HEK293 (cell line): Measurements from ENCODE around the gene MAML2.

Experiments used
- CTCF ChIA-PET: fragments of 350-600 bp; formaldehyde crosslinking; extraction: SDS; loops from one replicate; lab custom pipeline; 2021; ENCODE audit warnings: antibody characterized with exemption; lab: Yijun Ruan, JAX
- POLR2A ChIA-PET: fragments of 300-600 bp; formaldehyde crosslinking; extraction: SDS; loops from one replicate; lab custom pipeline; 2020; ENCODE audit warnings: antibody characterized with exemption, inconsistent platforms; lab: Yijun Ruan, JAX
- H3K27ac ChIP-seq: fragments of 200-500 bp; sonication (Bioruptor generic); 2 replicates; pipeline ENCODE4 v1.5.1; 2014; ENCODE audit warnings: low read depth, low read length, control low read depth, inconsistent platforms; ENCODE audit errors: extremely low read depth
- H3K36me3 ChIP-seq, 2 experiments: fragments of 200-500 bp in 1 of 2; sonication (Bioruptor generic) in 1 of 2; 1 replicate in 1 of 2; 2 replicates in 1 of 2; pipeline ENCODE4 v1.5.1; 2014 to 2017; ENCODE audit warnings: inconsistent platforms in 2 of 2, low read length in 2 of 2; ENCODE audit not compliant: control insufficient read depth in 2 of 2, insufficient read depth in 1 of 2
- H3K4me1 ChIP-seq: fragments of 200-500 bp; sonication (Bioruptor generic); 2 replicates; pipeline ENCODE4 v1.5.1; 2014; ENCODE audit warnings: mild to moderate bottlenecking, low read length, inconsistent platforms; ENCODE audit not compliant: control insufficient read depth, insufficient read depth
- H3K4me3 ChIP-seq: 2 replicates; pipeline ENCODE4 v1.5.1; 2011; ENCODE audit warnings: low read depth, mild to moderate bottlenecking, control low read depth, low read length, moderate library complexity
- H3K9me3 ChIP-seq: fragments of 200-500 bp; sonication (Bioruptor generic); 2 replicates; pipeline ENCODE4 v1.5.1; 2014; ENCODE audit warnings: low read depth, low read length, inconsistent platforms; ENCODE audit not compliant: control insufficient read depth, insufficient read depth
- AEBP2 ChIP-seq: fragments of 450-650 bp; formaldehyde crosslinking; IDR thresholded peaks from 2 replicates; pipeline ENCODE4 v1.5.1; 2016; ENCODE audit warnings: missing biosample characterization, missing genetic modification characterization, borderline replicate concordance
- FEZF1 ChIP-seq: fragments of 450-650 bp; formaldehyde crosslinking; IDR thresholded peaks from 2 replicates; pipeline ENCODE4 v1.5.1; 2016; ENCODE audit warnings: missing biosample characterization, missing genetic modification characterization
- HOXC10 ChIP-seq: sonication (generic); formaldehyde crosslinking; IDR thresholded peaks from 2 replicates; pipeline ENCODE4 v1.8.1; 2023; ENCODE audit warnings: mild to moderate bottlenecking, missing genetic modification reagents
- HOXD13 ChIP-seq: sonication (generic); formaldehyde crosslinking; IDR thresholded peaks from 2 replicates; pipeline ENCODE4 v1.8.0; 2022; ENCODE audit warnings: missing genetic modification reagents, borderline replicate concordance
- KLF16 ChIP-seq: fragments of 450-650 bp; formaldehyde crosslinking; IDR thresholded peaks from 2 replicates; pipeline ENCODE4 v1.5.1; 2017; ENCODE audit warnings: missing biosample characterization, missing genetic modification characterization
- KLF9 ChIP-seq: fragments of 450-650 bp; formaldehyde crosslinking; IDR thresholded peaks from 2 replicates; pipeline ENCODE4 v1.5.1; 2016; ENCODE audit warnings: missing biosample characterization, missing genetic modification characterization, low read depth
- OSR2 ChIP-seq: fragments of 450-650 bp; formaldehyde crosslinking; IDR thresholded peaks from 2 replicates; pipeline ENCODE4 v1.5.1; 2016; ENCODE audit warnings: missing biosample characterization, missing genetic modification characterization
- SALL2 ChIP-seq: fragments of 450-650 bp; formaldehyde crosslinking; IDR thresholded peaks from 2 replicates; pipeline ENCODE4 v1.5.0; 2017; ENCODE audit warnings: missing biosample characterization, mild to moderate bottlenecking, missing genetic modification characterization, borderline replicate concordance
- TCF7L2 ChIP-seq: IDR thresholded peaks from 2 replicates; pipeline ENCODE4 v1.6.1; 2011; ENCODE audit warnings: low read depth, mild to moderate bottlenecking, inconsistent platforms, low read length, moderate library complexity, borderline replicate concordance
- YY1 ChIP-seq: fragments of 450-650 bp; formaldehyde crosslinking; IDR thresholded peaks from 2 replicates; pipeline ENCODE4 v1.5.1; 2018; ENCODE audit warnings: missing biosample characterization, missing genetic modification characterization
- ZBTB17 ChIP-seq: fragments of 450-650 bp; formaldehyde crosslinking; IDR thresholded peaks from 2 replicates; pipeline ENCODE4 v1.5.1; 2016; ENCODE audit warnings: missing biosample characterization, missing genetic modification characterization
- ZFP3 ChIP-seq: fragments of 450-650 bp; formaldehyde crosslinking; IDR thresholded peaks from 2 replicates; pipeline ENCODE4 v1.5.1; 2016; ENCODE audit warnings: low read depth, missing biosample characterization, missing genetic modification characterization
- ZNF148 ChIP-seq: fragments of 450-650 bp; formaldehyde crosslinking; IDR thresholded peaks from 2 replicates; pipeline ENCODE4 v1.5.0; 2017; ENCODE audit warnings: missing biosample characterization, missing genetic modification characterization, borderline replicate concordance
- ZNF202 ChIP-seq: fragments of 450-650 bp; formaldehyde crosslinking; IDR thresholded peaks from 2 replicates; pipeline ENCODE4 v1.5.1; 2016; ENCODE audit warnings: missing biosample characterization, missing genetic modification characterization, borderline replicate concordance
- ZNF211 ChIP-seq: fragments of 450-650 bp; formaldehyde crosslinking; IDR thresholded peaks from 2 replicates; pipeline ENCODE4 v1.5.1; 2016; ENCODE audit warnings: low read depth, missing biosample characterization, missing genetic modification characterization
- ZNF248 ChIP-seq: fragments of 450-650 bp; formaldehyde crosslinking; IDR thresholded peaks from 2 replicates; pipeline ENCODE4 v1.5.1; 2017; ENCODE audit warnings: missing biosample characterization, missing genetic modification characterization
- ZNF324 ChIP-seq: fragments of 450-650 bp; formaldehyde crosslinking; IDR thresholded peaks from 2 replicates; pipeline ENCODE4 v1.5.1; 2016; ENCODE audit warnings: missing biosample characterization, missing genetic modification characterization
- ZNF335 ChIP-seq: fragments of 450-650 bp; formaldehyde crosslinking; conservative IDR thresholded peaks from 2 replicates; pipeline ENCODE4 v1.5.1; 2016; ENCODE audit warnings: missing biosample characterization, missing genetic modification characterization
- ZNF341 ChIP-seq: fragments of 450-650 bp; formaldehyde crosslinking; IDR thresholded peaks from 2 replicates; pipeline ENCODE4; 2016; ENCODE audit warnings: low read depth, missing biosample characterization, missing genetic modification characterization
- ZNF423 ChIP-seq: fragments of 450-650 bp; formaldehyde crosslinking; IDR thresholded peaks from 2 replicates; pipeline ENCODE4 v1.5.1; 2016; ENCODE audit warnings: missing biosample characterization, missing genetic modification characterization
- ZNF549 ChIP-seq: fragments of 450-650 bp; IDR thresholded peaks from 2 replicates; pipeline ENCODE4 v1.5.1; 2018; ENCODE audit warnings: missing biosample characterization, missing genetic modification characterization, mild to moderate bottlenecking, inconsistent platforms, moderate library complexity
- ZNF621 ChIP-seq: fragments of 450-650 bp; formaldehyde crosslinking; IDR thresholded peaks from 2 replicates; pipeline ENCODE4 v1.5.1; 2017; ENCODE audit warnings: missing biosample characterization, missing genetic modification characterization
- ZNF660 ChIP-seq: fragments of 450-650 bp; IDR thresholded peaks from 2 replicates; pipeline ENCODE4 v1.5.1; 2018; ENCODE audit warnings: missing biosample characterization, mild to moderate bottlenecking, missing genetic modification characterization
- ZNF843 ChIP-seq: fragments of 450-650 bp; formaldehyde crosslinking; IDR thresholded peaks from 2 replicates; pipeline ENCODE4 v1.5.1; 2016; ENCODE audit warnings: missing biosample characterization, missing genetic modification characterization
- ZSCAN30 ChIP-seq: fragments of 450-650 bp; IDR thresholded peaks from 2 replicates; pipeline ENCODE4 v1.5.1; 2018; ENCODE audit warnings: missing biosample characterization, mild to moderate bottlenecking, missing genetic modification characterization, moderate library complexity
- TF ChIP-seq, protein P1 (sequence below): fragments of 450-650 bp; formaldehyde crosslinking; IDR thresholded peaks from 2 replicates; pipeline ENCODE4 v1.5.1; 2016; ENCODE audit warnings: missing biosample characterization, missing genetic modification characterization
- TF ChIP-seq, protein P2 (sequence below): fragments of 450-650 bp; formaldehyde crosslinking; IDR thresholded peaks from 2 replicates; pipeline ENCODE4 v1.5.1; 2017; ENCODE audit warnings: missing biosample characterization, missing genetic modification characterization
- TF ChIP-seq, protein P3 (sequence below): fragments of 450-650 bp; formaldehyde crosslinking; IDR thresholded peaks from 2 replicates; pipeline ENCODE4 v1.5.1; 2016; ENCODE audit warnings: missing biosample characterization, missing genetic modification characterization
- TF ChIP-seq, protein P4 (sequence below): fragments of 450-650 bp; formaldehyde crosslinking; IDR thresholded peaks from 2 replicates; pipeline ENCODE4 v1.5.1; 2016; ENCODE audit warnings: missing biosample characterization, missing genetic modification characterization

MAML2 gene

GRCh38 chr11:96267001-96267495 lies 75.9 kb downstream of the MAML2 start:
- Histone ChIP-seq H3K4me3 (no peak overlapping the region), H3K36me3 (no peaks in the 10 kb centered on the region), H3K9me3 (no peaks in the 10 kb centered on the region), H3K27ac (no peak overlapping the region), H3K4me1 (no peaks in the 10 kb centered on the region)
- ChIA-PET CTCF (interaction anchor here (1.5 kb wide), 1 partner anchor 76 kb away, joined by 3 read pairs; the partner anchor contains the start of gene MAML2), POLR2A (no interaction called here)
- TF ChIP-seq ZNF341 (tag by site-specific recombination) (no peak), KLF16 (tag by site-specific recombination) (no peak), ZNF335 (tag by site-specific recombination) (no peak), HOXD13 (no peak), ZFP3 (tag by site-specific recombination) (no peak), ZNF660 (tag by site-specific recombination) (no peak), ZNF423 (tag by site-specific recombination) (no peak), ZNF843 (tag by site-specific recombination) (no peak), ZNF549 (no peak), HOXC10 (CRISPR knock-in tag) (no peak), ZNF324 (no peak), YY1 (tag by site-specific recombination) (no peak), ZNF202 (tag by site-specific recombination) (no peak), OSR2 (tag by site-specific recombination) (no peak), ZSCAN30 (no peak), ZBTB17 (tag by site-specific recombination) (no peak)
- TF ChIP-seq, protein P1, sequence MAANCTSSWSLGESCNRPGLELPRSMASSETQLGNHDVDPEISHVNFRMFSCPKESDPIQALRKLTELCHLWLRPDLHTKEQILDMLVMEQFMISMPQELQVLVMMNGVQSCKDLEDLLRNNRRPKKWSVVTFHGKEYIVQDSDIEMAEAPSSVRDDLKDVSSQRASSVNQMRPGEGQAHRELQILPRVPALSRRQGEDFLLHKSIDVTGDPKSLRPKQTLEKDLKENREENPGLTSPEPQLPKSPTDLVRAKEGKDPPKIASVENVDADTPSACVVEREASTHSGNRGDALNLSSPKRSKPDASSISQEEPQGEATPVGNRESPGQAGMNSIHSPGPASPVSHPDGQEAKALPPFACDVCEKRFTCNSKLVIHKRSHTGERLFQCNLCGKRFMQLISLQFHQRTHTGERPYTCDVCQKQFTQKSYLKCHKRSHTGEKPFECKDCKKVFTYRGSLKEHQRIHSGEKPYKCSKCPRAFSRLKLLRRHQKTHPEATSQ (tag by site-specific recombination), result no peak
- TF ChIP-seq, protein P2, sequence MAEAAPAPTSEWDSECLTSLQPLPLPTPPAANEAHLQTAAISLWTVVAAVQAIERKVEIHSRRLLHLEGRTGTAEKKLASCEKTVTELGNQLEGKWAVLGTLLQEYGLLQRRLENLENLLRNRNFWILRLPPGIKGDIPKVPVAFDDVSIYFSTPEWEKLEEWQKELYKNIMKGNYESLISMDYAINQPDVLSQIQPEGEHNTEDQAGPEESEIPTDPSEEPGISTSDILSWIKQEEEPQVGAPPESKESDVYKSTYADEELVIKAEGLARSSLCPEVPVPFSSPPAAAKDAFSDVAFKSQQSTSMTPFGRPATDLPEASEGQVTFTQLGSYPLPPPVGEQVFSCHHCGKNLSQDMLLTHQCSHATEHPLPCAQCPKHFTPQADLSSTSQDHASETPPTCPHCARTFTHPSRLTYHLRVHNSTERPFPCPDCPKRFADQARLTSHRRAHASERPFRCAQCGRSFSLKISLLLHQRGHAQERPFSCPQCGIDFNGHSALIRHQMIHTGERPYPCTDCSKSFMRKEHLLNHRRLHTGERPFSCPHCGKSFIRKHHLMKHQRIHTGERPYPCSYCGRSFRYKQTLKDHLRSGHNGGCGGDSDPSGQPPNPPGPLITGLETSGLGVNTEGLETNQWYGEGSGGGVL, result no peak

GRCh38 chr11:96265972-96266371 lies 77.0 kb downstream of the MAML2 start:
- ChIA-PET POLR2A (no interaction called here), CTCF (interaction anchor here (2.1 kb wide), 1 partner anchor 77 kb away, joined by 8 read pairs; the partner anchor contains the start of gene MAML2)
- Histone ChIP-seq H3K27ac (no peak overlapping the region), H3K36me3 (no peaks in the 10 kb centered on the region), H3K9me3 (no peaks in the 10 kb centered on the region), H3K4me1 (no peaks in the 10 kb centered on the region), H3K4me3 (no peak overlapping the region)
- no peak for TF ChIP-seq SALL2 (tag by site-specific recombination)
- no peak for TF ChIP-seq ZNF621 (tag by site-specific recombination)
- TF ChIP-seq, protein P3, sequence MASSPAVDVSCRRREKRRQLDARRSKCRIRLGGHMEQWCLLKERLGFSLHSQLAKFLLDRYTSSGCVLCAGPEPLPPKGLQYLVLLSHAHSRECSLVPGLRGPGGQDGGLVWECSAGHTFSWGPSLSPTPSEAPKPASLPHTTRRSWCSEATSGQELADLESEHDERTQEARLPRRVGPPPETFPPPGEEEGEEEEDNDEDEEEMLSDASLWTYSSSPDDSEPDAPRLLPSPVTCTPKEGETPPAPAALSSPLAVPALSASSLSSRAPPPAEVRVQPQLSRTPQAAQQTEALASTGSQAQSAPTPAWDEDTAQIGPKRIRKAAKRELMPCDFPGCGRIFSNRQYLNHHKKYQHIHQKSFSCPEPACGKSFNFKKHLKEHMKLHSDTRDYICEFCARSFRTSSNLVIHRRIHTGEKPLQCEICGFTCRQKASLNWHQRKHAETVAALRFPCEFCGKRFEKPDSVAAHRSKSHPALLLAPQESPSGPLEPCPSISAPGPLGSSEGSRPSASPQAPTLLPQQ, result no peak
- no peak for TF ChIP-seq KLF9
- TF ChIP-seq AEBP2 (tag by site-specific recombination), result no peak
- no peak for TF ChIP-seq TCF7L2
- TF ChIP-seq, protein P4, sequence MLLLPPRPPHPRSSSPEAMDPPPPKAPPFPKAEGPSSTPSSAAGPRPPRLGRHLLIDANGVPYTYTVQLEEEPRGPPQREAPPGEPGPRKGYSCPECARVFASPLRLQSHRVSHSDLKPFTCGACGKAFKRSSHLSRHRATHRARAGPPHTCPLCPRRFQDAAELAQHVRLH, result no peak
- TF ChIP-seq ZNF248, result no peak
- no peak for TF ChIP-seq ZNF211 (tag by site-specific recombination)
- TF ChIP-seq ZNF148 (tag by site-specific recombination), result no peak
- TF ChIP-seq FEZF1, result no peak
